ENCODE measurements around the gene BCAS3.

BCAS3 gene

DNA sequence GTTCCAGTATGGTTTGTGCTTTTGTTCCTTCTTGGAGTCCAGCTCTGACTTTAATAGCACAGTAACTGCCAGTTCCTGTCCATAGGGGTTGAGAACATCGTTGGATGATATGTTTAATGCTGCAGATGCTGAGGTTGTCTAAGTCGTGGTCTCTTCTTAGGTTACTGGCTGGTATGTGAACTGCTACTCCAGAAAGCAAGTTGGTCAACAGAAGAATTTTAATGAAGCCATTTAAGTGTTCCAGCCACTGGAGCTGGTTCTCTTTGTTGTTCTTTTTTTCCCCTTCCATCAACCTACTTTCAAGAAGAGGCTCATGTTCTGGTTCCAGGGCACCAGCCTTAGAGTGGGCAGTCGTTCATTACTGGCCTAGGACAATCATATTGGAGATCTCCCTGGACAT is 581.7 kb downstream of the BCAS3 start:
- DNase-seq = no peak
- Histone ChIP-seq H3K56ac (ENCODE audit: low read length) (no peak overlapping the region), H4K8ac (ENCODE audit: low read depth, low read length) (no peak overlapping the region), H2BK120ac (ENCODE audit: low read depth, low read length) (no peak overlapping the region), H3K79me2 (ENCODE audit: control insufficient read depth, insufficient read depth, low read length) (no peaks in the 10 kb centered on the region), H3K9ac (ENCODE audit: low read length) (no peak overlapping the region), H2BK15ac (replicated peaks; ENCODE audit: low read depth) (no peak overlapping the region), H3K79me1 (ENCODE audit: low read length) (no peaks in the 10 kb centered on the region), H3K4me2 (ENCODE audit: low read length) (no peak overlapping the region), H4K5ac (ENCODE audit: low read length) (no peak overlapping the region), H3K4me1 (ENCODE audit: control insufficient read depth, low read depth, low read length) (no peaks in the 10 kb centered on the region), H3K27me3 (ENCODE audit: insufficient read depth, low read length, poor library complexity) (no peaks in the 10 kb centered on the region), H2AK5ac (ENCODE audit: low read length) (no peak overlapping the region), H3K23ac (ENCODE audit: low read length) (no peak overlapping the region), H3K27ac (ENCODE audit: low read depth, low read length) (no peak overlapping the region), H2BK5ac (ENCODE audit: low read length) (no peak overlapping the region), H3K4ac (ENCODE audit: low read depth, low read length) (no peak overlapping the region), H3K4me3 (ENCODE audit: low read length) (no peak overlapping the region), H3K18ac (ENCODE audit: low read length) (peak overlapping the region; percentile 39), H3K36me3 (ENCODE audit: control insufficient read depth, insufficient read depth, low read length) (no peaks in the 10 kb centered on the region)
- no CpG with 5 or more reads among the region's 3 CpGs for WGBS (ENCODE audit: extremely low coverage, insufficient coverage, low lambda C conversion rate)

DNA sequence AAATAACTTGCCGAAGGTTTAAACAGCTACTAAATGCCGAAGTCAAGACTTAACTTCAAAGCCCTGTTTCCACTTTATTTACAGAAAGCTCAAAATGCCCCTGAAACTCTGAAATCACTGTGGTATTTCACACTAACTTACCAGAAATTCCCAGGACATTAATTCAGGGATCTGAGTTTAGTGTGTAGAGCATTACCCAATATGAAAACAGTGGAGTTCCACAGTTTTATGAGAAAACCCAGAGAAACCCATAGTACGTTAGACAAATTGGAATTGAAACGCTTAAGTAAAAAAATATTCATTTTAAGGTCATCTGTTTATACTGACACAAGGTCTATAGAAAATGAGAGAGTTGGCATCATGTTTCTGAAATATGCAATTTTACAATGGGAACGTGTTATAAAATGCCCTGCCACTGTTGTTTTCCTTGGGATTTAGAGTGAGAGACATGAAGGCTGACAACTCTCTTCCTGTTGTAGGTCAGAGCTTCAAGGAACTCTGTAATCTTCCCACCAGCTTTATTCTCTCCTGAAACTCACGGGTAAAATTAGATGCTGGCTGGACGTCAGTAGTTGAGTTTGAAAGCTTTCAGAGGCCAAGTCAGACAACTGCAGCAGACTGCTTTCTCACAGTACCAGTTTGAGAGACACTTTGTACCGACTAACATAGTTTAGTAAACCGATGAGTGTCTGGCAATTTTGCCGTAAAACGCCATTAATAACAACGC is 582.6 kb downstream of the BCAS3 start:
- no peak overlapping the region for H3K18ac ChIP-seq (ENCODE audit: low read length)
- no peak overlapping the region for H3K56ac ChIP-seq (ENCODE audit: low read length)
- no peak overlapping the region for H3K4me2 ChIP-seq (ENCODE audit: low read length)
- H3K27ac ChIP-seq (ENCODE audit: low read depth, low read length) = no peak overlapping the region
- H3K23ac ChIP-seq (ENCODE audit: low read length) = no peak overlapping the region
- H3K4ac ChIP-seq (ENCODE audit: low read depth, low read length) = no peak overlapping the region
- no peaks in the 10 kb centered on the region for H3K4me1 ChIP-seq (ENCODE audit: control insufficient read depth, low read depth, low read length)
- no peaks in the 10 kb centered on the region for H3K79me1 ChIP-seq (ENCODE audit: low read length)
- H3K9ac ChIP-seq (ENCODE audit: low read length) = no peak overlapping the region
- no peak overlapping the region for H2BK15ac ChIP-seq (replicated peaks; ENCODE audit: low read depth)
- no peak overlapping the region for H2BK120ac ChIP-seq (ENCODE audit: low read depth, low read length)
- no peaks in the 10 kb centered on the region for H3K36me3 ChIP-seq (ENCODE audit: control insufficient read depth, insufficient read depth, low read length)
- peak; percentile 27 for DNase-seq
- H4K8ac ChIP-seq (ENCODE audit: low read depth, low read length) = no peak overlapping the region
- no peak overlapping the region for H2AK5ac ChIP-seq (ENCODE audit: low read length)
- H3K4me3 ChIP-seq (ENCODE audit: low read length) = no peak overlapping the region
- H3K79me2 ChIP-seq (ENCODE audit: control insufficient read depth, insufficient read depth, low read length) = no peaks in the 10 kb centered on the region
- WGBS (ENCODE audit: extremely low coverage, insufficient coverage, low lambda C conversion rate) = no CpG with 5 or more reads among the region's 12 CpGs
- no peak overlapping the region for H4K5ac ChIP-seq (ENCODE audit: low read length)
- H3K27me3 ChIP-seq (ENCODE audit: insufficient read depth, low read length, poor library complexity) = no peaks in the 10 kb centered on the region
- no peak overlapping the region for H2BK5ac ChIP-seq (ENCODE audit: low read length)

DNA sequence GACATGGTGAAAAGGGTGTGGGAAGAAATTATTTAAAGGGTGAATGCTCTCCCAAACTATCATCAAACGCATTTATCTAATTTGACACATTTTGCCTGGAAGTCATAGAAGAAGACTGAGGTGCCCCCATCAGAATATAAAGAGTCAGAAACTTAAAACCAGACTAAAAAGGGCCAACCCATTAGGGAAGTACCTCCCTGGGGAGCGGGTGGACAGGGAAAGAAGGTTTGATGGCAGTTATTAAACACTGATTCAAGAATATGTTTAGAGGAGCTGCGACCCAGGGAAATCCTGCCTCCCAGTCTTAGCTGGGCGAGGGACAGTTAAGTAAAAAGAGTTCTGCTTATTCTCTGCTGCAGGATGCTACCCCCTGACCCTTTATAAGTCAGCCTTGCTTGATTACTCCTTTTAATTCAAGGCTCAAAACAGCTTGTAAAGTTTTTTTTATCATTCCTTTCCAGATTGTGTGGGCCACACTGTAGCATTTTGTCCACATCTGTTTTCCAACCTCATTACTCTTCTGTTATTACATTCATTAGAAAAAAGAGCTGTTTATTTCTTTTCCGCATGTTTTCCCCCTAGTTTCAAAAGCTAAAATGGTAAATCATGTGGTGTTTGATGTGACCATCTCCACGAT is 583.5 kb downstream of the BCAS3 start:
- no peak overlapping the region for H2AK5ac ChIP-seq (ENCODE audit: low read length)
- no peaks in the 10 kb centered on the region for H3K4me1 ChIP-seq (ENCODE audit: control insufficient read depth, low read depth, low read length)
- H4K5ac ChIP-seq (ENCODE audit: low read length) = no peak overlapping the region
- no peak overlapping the region for H2BK5ac ChIP-seq (ENCODE audit: low read length)
- H3K79me1 ChIP-seq (ENCODE audit: low read length) = no peaks in the 10 kb centered on the region
- H3K36me3 ChIP-seq (ENCODE audit: control insufficient read depth, insufficient read depth, low read length) = no peaks in the 10 kb centered on the region
- DNase-seq = no peak
- no peaks in the 10 kb centered on the region for H3K79me2 ChIP-seq (ENCODE audit: control insufficient read depth, insufficient read depth, low read length)
- H3K23ac ChIP-seq (ENCODE audit: low read length) = no peak overlapping the region
- no peak overlapping the region for H2BK15ac ChIP-seq (replicated peaks; ENCODE audit: low read depth)
- H3K56ac ChIP-seq (ENCODE audit: low read length) = peak overlapping the region; percentile 3
- H3K27me3 ChIP-seq (ENCODE audit: insufficient read depth, low read length, poor library complexity) = no peaks in the 10 kb centered on the region
- no peak overlapping the region for H4K8ac ChIP-seq (ENCODE audit: low read depth, low read length)
- no CpG with 5 or more reads among the region's 6 CpGs for WGBS (ENCODE audit: extremely low coverage, insufficient coverage, low lambda C conversion rate)
- H3K9ac ChIP-seq (ENCODE audit: low read length) = no peak overlapping the region
- no peak overlapping the region for H2BK120ac ChIP-seq (ENCODE audit: low read depth, low read length)
- H3K4me3 ChIP-seq (ENCODE audit: low read length) = no peak overlapping the region
- no peak overlapping the region for H3K27ac ChIP-seq (ENCODE audit: low read depth, low read length)
- no peak overlapping the region for H3K4ac ChIP-seq (ENCODE audit: low read depth, low read length)
- no peak overlapping the region for H3K4me2 ChIP-seq (ENCODE audit: low read length)
- H3K18ac ChIP-seq (ENCODE audit: low read length) = no peak overlapping the region

DNA sequence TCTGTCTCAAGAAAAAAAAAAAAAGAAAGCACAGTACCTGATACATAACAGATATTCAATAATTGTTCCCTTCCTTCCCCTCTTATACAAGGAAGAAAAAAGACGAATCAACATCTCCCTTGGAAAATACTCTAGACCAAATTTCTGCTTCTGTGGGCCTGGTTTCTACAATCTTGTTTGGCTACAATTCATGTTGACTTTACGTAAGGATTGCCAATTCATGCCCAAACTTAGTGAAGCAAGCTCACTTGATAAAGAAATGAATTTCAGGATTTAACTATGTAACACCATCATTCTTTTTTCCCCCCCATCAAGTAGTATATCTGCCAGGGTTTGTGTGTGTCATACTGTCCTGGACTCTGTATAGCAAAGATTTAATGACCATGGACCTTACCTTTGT is 587.7 kb downstream of the BCAS3 start:
- H3K56ac ChIP-seq (ENCODE audit: low read length) = no peak overlapping the region
- H3K27ac ChIP-seq (ENCODE audit: low read depth, low read length) = no peak overlapping the region
- H3K27me3 ChIP-seq (ENCODE audit: insufficient read depth, low read length, poor library complexity) = no peaks in the 10 kb centered on the region
- H3K18ac ChIP-seq (ENCODE audit: low read length) = no peak overlapping the region
- H4K8ac ChIP-seq (ENCODE audit: low read depth, low read length) = no peak overlapping the region
- no CpG with 5 or more reads among the region's 2 CpGs for WGBS (ENCODE audit: extremely low coverage, insufficient coverage, low lambda C conversion rate)
- H2BK120ac ChIP-seq (ENCODE audit: low read depth, low read length) = no peak overlapping the region
- no peak overlapping the region for H3K4me2 ChIP-seq (ENCODE audit: low read length)
- H2BK15ac ChIP-seq (replicated peaks; ENCODE audit: low read depth) = no peak overlapping the region
- H3K79me1 ChIP-seq (ENCODE audit: low read length) = no peaks in the 10 kb centered on the region
- H3K79me2 ChIP-seq (ENCODE audit: control insufficient read depth, insufficient read depth, low read length) = no peaks in the 10 kb centered on the region
- H3K36me3 ChIP-seq (ENCODE audit: control insufficient read depth, insufficient read depth, low read length) = no peaks in the 10 kb centered on the region
- H2AK5ac ChIP-seq (ENCODE audit: low read length) = no peak overlapping the region
- H3K9ac ChIP-seq (ENCODE audit: low read length) = no peak overlapping the region
- no peak overlapping the region for H3K4me3 ChIP-seq (ENCODE audit: low read length)
- H3K23ac ChIP-seq (ENCODE audit: low read length) = no peak overlapping the region
- H2BK5ac ChIP-seq (ENCODE audit: low read length) = no peak overlapping the region
- DNase-seq = no peak
- H3K4me1 ChIP-seq (ENCODE audit: control insufficient read depth, low read depth, low read length) = no peaks in the 10 kb centered on the region
- H3K4ac ChIP-seq (ENCODE audit: low read depth, low read length) = no peak overlapping the region
- no peak overlapping the region for H4K5ac ChIP-seq (ENCODE audit: low read length)

DNA sequence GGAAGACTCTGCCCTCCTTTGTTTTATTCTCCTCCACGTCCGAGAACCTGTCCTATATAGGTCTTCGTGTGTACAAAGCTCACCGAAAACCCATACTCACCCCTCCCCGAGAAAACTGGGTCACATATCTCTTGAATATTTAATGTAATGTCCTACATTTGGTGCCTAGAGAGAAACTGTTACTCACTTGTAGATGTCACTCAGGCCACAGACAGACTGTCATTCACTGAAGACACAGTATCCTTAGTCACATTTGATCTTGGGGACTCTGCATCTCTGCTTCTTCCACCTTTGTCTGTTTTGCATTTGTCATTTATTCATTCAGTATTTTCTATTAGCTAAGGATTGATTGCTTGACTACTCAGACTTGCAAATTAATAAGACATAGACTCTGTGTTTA is 590.2 kb downstream of the BCAS3 start:
- H2BK15ac ChIP-seq (replicated peaks; ENCODE audit: low read depth) = no peak overlapping the region

More for the DNA sequence above, 590.2 kb downstream of the BCAS3 start:
- no peak overlapping the region for H3K4me2 ChIP-seq (ENCODE audit: low read length)
- H2BK120ac ChIP-seq (ENCODE audit: low read depth, low read length) = no peak overlapping the region
- H3K56ac ChIP-seq (ENCODE audit: low read length) = no peak overlapping the region
- no peak overlapping the region for H4K5ac ChIP-seq (ENCODE audit: low read length)
- H3K36me3 ChIP-seq (ENCODE audit: control insufficient read depth, insufficient read depth, low read length) = no peaks in the 10 kb centered on the region
- DNase-seq = no peak
- WGBS (ENCODE audit: extremely low coverage, insufficient coverage, low lambda C conversion rate) = no CpG with 5 or more reads among the region's 5 CpGs
- H2BK5ac ChIP-seq (ENCODE audit: low read length) = no peak overlapping the region
- no peak overlapping the region for H2AK5ac ChIP-seq (ENCODE audit: low read length)
- H3K27me3 ChIP-seq (ENCODE audit: insufficient read depth, low read length, poor library complexity) = no peaks in the 10 kb centered on the region
- no peak overlapping the region for H3K9ac ChIP-seq (ENCODE audit: low read length)
- H3K23ac ChIP-seq (ENCODE audit: low read length) = no peak overlapping the region
- H3K4me1 ChIP-seq (ENCODE audit: control insufficient read depth, low read depth, low read length) = no peaks in the 10 kb centered on the region
- no peaks in the 10 kb centered on the region for H3K79me2 ChIP-seq (ENCODE audit: control insufficient read depth, insufficient read depth, low read length)
- no peak overlapping the region for H3K27ac ChIP-seq (ENCODE audit: low read depth, low read length)
- no peak overlapping the region for H4K8ac ChIP-seq (ENCODE audit: low read depth, low read length)
- H3K79me1 ChIP-seq (ENCODE audit: low read length) = no peaks in the 10 kb centered on the region
- H3K18ac ChIP-seq (ENCODE audit: low read length) = no peak overlapping the region
- no peak overlapping the region for H3K4ac ChIP-seq (ENCODE audit: low read depth, low read length)
- no peak overlapping the region for H3K4me3 ChIP-seq (ENCODE audit: low read length)

Data from mesendoderm (in vitro differentiated cells).